HCT116 (cell line): ENCODE data around the gene SMIM33.

Experiments used
- ELF1 ChIP-seq: IDR thresholded peaks from 2 replicates; pipeline ENCODE4 v1.6.1; 2012; ENCODE audit warnings: low read depth, borderline replicate concordance
- EZH2 ChIP-seq: fragments of 200-600 bp; sonication (generic); IDR thresholded peaks from 2 replicates; pipeline ENCODE4 v1.6.1; 2017; ENCODE audit warnings: antibody characterized with exemption, mixed run types
- EZH2phosphoT487 ChIP-seq: fragments of 200-600 bp; IDR thresholded peaks from 2 replicates; pipeline ENCODE4 v1.6.1; 2018; ENCODE audit warnings: antibody characterized with exemption, borderline replicate concordance
- JUND ChIP-seq: IDR thresholded peaks from 2 replicates; pipeline ENCODE4 v1.6.1; 2012
- MAX ChIP-seq: IDR thresholded peaks from 2 replicates; pipeline ENCODE4 v1.6.1; 2012
- POLR2A ChIP-seq: IDR thresholded peaks from 2 replicates; pipeline ENCODE4 v1.7.0; 2011; ENCODE audit warnings: borderline replicate concordance; ENCODE audit not compliant: insufficient read depth, insufficient read length; ENCODE audit errors: extremely low read depth
- POLR2AphosphoS5 ChIP-seq: IDR thresholded peaks from 2 replicates; pipeline ENCODE4 v1.6.1; 2011; ENCODE audit warnings: mild to moderate bottlenecking, low read depth, low read length, moderate library complexity
- RAD21 ChIP-seq: IDR thresholded peaks from 2 replicates; pipeline ENCODE4 v1.6.1; 2012; ENCODE audit warnings: low read depth, mild to moderate bottlenecking
- SP1 ChIP-seq: IDR thresholded peaks from 2 replicates; pipeline ENCODE4 v1.6.1; 2012; ENCODE audit warnings: low read depth
- SRF ChIP-seq: IDR thresholded peaks from 2 replicates; pipeline ENCODE4 v1.6.1; 2012; ENCODE audit warnings: low read depth
- ZFX ChIP-seq: fragments of 450-650 bp; IDR thresholded peaks from 2 replicates; pipeline ENCODE4 v1.6.1; 2017
- TF ChIP-seq, protein P1 (sequence below): IDR thresholded peaks from 2 replicates; pipeline ENCODE4 v1.6.1; 2012; ENCODE audit warnings: low read depth
- TF ChIP-seq, protein P2 (sequence below): IDR thresholded peaks from 2 replicates; pipeline ENCODE4 v1.6.1; 2012
- TF ChIP-seq, protein P3 (sequence below), 3 experiments: fragments of 200-600 bp in 1 of 3; sonication (generic) in 1 of 3; IDR thresholded peaks in 2 of 3; conservative IDR thresholded peaks in 1 of 3; 2 replicates each; pipeline ENCODE4 v1.5.1; 2012 to 2017; ENCODE audit warnings: low read depth in 2 of 3, low read length in 2 of 3, antibody characterized with exemption in 1 of 3, borderline replicate concordance in 1 of 3, control low read depth in 1 of 3, mild to moderate bottlenecking in 1 of 3, mixed read lengths in 1 of 3, mixed run types in 1 of 3, moderate library complexity in 1 of 3; ENCODE audit not compliant: insufficient read depth in 1 of 3

DNA sequence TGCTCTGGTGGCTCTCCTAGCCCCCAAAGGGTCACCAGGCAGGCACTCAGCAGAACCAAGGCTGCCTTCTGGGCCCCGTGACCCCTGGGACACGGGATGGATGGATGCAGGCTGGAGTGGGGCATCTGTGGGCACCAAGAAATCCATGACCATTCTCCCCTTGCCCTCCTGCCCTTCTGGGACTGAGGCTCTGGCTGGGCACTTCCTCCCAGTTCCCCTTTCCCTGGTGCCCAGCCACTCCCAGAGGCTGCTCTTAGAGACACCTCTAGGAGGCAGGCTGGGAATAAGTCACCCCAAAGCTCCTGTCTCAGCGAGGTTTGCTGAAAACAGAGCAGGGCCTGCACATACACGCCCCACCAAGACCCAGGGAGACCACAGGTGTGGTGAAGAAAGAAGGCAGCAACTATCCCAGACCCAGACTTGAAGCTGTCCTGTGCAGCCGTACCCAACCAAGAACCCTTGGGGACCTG, 10.8 kb downstream of the SMIM33 start:
- TF ChIP-seq, protein P1, sequence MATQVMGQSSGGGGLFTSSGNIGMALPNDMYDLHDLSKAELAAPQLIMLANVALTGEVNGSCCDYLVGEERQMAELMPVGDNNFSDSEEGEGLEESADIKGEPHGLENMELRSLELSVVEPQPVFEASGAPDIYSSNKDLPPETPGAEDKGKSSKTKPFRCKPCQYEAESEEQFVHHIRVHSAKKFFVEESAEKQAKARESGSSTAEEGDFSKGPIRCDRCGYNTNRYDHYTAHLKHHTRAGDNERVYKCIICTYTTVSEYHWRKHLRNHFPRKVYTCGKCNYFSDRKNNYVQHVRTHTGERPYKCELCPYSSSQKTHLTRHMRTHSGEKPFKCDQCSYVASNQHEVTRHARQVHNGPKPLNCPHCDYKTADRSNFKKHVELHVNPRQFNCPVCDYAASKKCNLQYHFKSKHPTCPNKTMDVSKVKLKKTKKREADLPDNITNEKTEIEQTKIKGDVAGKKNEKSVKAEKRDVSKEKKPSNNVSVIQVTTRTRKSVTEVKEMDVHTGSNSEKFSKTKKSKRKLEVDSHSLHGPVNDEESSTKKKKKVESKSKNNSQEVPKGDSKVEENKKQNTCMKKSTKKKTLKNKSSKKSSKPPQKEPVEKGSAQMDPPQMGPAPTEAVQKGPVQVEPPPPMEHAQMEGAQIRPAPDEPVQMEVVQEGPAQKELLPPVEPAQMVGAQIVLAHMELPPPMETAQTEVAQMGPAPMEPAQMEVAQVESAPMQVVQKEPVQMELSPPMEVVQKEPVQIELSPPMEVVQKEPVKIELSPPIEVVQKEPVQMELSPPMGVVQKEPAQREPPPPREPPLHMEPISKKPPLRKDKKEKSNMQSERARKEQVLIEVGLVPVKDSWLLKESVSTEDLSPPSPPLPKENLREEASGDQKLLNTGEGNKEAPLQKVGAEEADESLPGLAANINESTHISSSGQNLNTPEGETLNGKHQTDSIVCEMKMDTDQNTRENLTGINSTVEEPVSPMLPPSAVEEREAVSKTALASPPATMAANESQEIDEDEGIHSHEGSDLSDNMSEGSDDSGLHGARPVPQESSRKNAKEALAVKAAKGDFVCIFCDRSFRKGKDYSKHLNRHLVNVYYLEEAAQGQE: no peak
- TF ChIP-seq RAD21 (0 out of 2 replicates have a peak, but pooled peaks have one; percentile 20), POLR2A (no peak), POLR2AphosphoS5 (no peak), EZH2phosphoT487 (no peak), EZH2 (no peak), SP1 (no peak), MAX (no peak), JUND (no peak), ELF1 (no peak), ZFX (no peak), SRF (no peak)
- TF ChIP-seq, protein P2, sequence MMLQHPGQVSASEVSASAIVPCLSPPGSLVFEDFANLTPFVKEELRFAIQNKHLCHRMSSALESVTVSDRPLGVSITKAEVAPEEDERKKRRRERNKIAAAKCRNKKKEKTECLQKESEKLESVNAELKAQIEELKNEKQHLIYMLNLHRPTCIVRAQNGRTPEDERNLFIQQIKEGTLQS: no peak
- TF ChIP-seq, protein P3, sequence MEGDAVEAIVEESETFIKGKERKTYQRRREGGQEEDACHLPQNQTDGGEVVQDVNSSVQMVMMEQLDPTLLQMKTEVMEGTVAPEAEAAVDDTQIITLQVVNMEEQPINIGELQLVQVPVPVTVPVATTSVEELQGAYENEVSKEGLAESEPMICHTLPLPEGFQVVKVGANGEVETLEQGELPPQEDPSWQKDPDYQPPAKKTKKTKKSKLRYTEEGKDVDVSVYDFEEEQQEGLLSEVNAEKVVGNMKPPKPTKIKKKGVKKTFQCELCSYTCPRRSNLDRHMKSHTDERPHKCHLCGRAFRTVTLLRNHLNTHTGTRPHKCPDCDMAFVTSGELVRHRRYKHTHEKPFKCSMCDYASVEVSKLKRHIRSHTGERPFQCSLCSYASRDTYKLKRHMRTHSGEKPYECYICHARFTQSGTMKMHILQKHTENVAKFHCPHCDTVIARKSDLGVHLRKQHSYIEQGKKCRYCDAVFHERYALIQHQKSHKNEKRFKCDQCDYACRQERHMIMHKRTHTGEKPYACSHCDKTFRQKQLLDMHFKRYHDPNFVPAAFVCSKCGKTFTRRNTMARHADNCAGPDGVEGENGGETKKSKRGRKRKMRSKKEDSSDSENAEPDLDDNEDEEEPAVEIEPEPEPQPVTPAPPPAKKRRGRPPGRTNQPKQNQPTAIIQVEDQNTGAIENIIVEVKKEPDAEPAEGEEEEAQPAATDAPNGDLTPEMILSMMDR (IDR thresholded peaks at IDR 0.05 in 2 of 3, conservative IDR thresholded peaks at IDR 0.05 in 1 of 3; ENCODE audit: borderline replicate concordance in 1 of 3, insufficient read depth in 1 of 3, low read depth in 2 of 3, low read length in 2 of 3): peak in 2 of 3 experiments; percentile 30 to 35; a peak in 3 of 6 replicates
